HEK293T (cell line): ENCODE results near the gene LPIN1.

Experiments
- CTCF ChIA-PET: fragments of 350-600 bp; formaldehyde crosslinking; extraction: SDS; loops from one replicate; lab custom pipeline; 2021; ENCODE audit warnings: antibody characterized with exemption, inconsistent platforms; lab: Yijun Ruan, JAX
- POLR2A ChIA-PET: fragments of 350-600 bp; formaldehyde crosslinking; extraction: SDS; loops from one replicate; lab custom pipeline; 2020; ENCODE audit warnings: antibody characterized with exemption, inconsistent platforms; lab: Yijun Ruan, JAX
- DNase-seq: peaks from one replicate; pipeline ENCODE4 v3.0.0; 2012; ENCODE audit warnings: mixed read lengths; ENCODE audit errors: extremely low spot score
- ARNT ChIP-seq: fragments of 450-650 bp; IDR thresholded peaks from 2 replicates; pipeline ENCODE4 v1.6.1; 2017; ENCODE audit warnings: mild to moderate bottlenecking
- BHLHE40 ChIP-seq: fragments of 450-650 bp; IDR thresholded peaks from 2 replicates; pipeline ENCODE4 v1.6.1; 2016; ENCODE audit warnings: mild to moderate bottlenecking, moderate library complexity, borderline replicate concordance
- CTBP1 ChIP-seq: fragments of 450-650 bp; IDR thresholded peaks from 2 replicates; pipeline ENCODE4 v1.6.1; 2016; ENCODE audit warnings: borderline replicate concordance
- ELF4 ChIP-seq: fragments of 450-650 bp; IDR thresholded peaks from 2 replicates; pipeline ENCODE4 v1.6.1; 2017; ENCODE audit warnings: antibody characterized with exemption
- FOXA1 ChIP-seq: fragments of 450-650 bp; IDR thresholded peaks from 2 replicates; pipeline ENCODE4 v1.6.1; 2016; ENCODE audit warnings: mild to moderate bottlenecking
- FOXK2 ChIP-seq: fragments of 450-650 bp; IDR thresholded peaks from 2 replicates; pipeline ENCODE4 v1.6.1; 2016; ENCODE audit warnings: mild to moderate bottlenecking
- FOXM1 ChIP-seq: fragments of 450-650 bp; IDR thresholded peaks from 2 replicates; pipeline ENCODE4 v1.6.1; 2017; ENCODE audit warnings: mild to moderate bottlenecking, borderline replicate concordance
- HDGF ChIP-seq: fragments of 450-650 bp; IDR thresholded peaks from 2 replicates; pipeline ENCODE4 v1.6.1; 2017; ENCODE audit warnings: antibody characterized with exemption, borderline replicate concordance
- L3MBTL2 ChIP-seq: fragments of 450-650 bp; conservative IDR thresholded peaks from 2 replicates; pipeline ENCODE4 v1.6.1; 2016; ENCODE audit warnings: mild to moderate bottlenecking
- LEF1 ChIP-seq: fragments of 450-650 bp; IDR thresholded peaks from 2 replicates; pipeline ENCODE4 v1.6.1; 2017; ENCODE audit warnings: mild to moderate bottlenecking, borderline replicate concordance
- NFRKB ChIP-seq: fragments of 450-650 bp; IDR thresholded peaks from 2 replicates; pipeline ENCODE4 v1.6.1; 2016; ENCODE audit warnings: mild to moderate bottlenecking, moderate library complexity
- SP1 ChIP-seq: fragments of 450-650 bp; IDR thresholded peaks from 2 replicates; pipeline ENCODE4 v1.6.1; 2017
- SUZ12 ChIP-seq: fragments of 450-650 bp; IDR thresholded peaks from 2 replicates; pipeline ENCODE4 v1.6.1; 2016; ENCODE audit warnings: mild to moderate bottlenecking
- TARDBP ChIP-seq: fragments of 450-650 bp; IDR thresholded peaks from 2 replicates; pipeline ENCODE4 v1.6.1; 2016
- ZNF384 ChIP-seq: fragments of 450-650 bp; IDR thresholded peaks from 2 replicates; pipeline ENCODE4 v1.6.1; 2016
- TF ChIP-seq, protein P1 (sequence below): fragments of 450-650 bp; IDR thresholded peaks from 2 replicates; pipeline ENCODE4 v1.6.1; 2016

LPIN1 gene

DNA sequence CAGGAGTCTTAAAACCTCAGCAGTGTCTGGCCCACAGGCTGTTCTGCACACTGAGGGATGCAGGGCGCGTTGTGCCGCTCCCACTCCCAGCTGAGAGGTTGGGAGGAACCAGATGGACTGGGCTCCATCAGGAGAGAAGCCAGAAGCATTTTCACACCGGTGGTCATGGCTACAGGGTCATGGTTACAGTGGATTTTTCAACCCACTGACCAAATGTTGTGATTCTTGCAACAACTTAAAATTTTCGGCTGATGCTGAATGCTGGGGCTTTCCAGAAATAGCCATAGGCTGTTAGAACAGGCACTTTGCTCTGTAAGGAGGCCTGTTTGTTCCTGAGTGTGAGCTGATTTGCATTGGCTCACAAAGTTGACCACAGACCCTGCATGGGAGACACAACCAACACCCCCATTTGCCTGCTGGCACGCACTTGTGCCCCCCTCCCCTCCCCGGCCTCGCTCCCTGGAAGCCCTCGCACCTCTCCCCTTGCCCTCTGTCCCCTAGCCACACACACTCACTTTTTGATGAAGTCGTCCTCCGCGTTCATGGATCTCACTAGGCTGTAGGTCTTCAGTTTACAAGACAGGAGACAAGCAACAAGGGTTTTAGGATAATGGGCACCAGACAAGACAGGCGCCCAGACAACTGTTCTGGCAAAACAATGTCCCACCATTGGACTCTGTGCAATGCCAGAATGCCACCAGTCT lies 3.4 kb downstream of the LPIN1 start:
- TF ChIP-seq NFRKB, result no peak
- TF ChIP-seq LEF1, result no peak
- TF ChIP-seq FOXA1, result no peak
- TF ChIP-seq ZNF384, result no peak
- TF ChIP-seq TARDBP, result no peak
- TF ChIP-seq FOXK2, result no peak
- no peak for TF ChIP-seq ELF4
- no peak for TF ChIP-seq ARNT
- TF ChIP-seq L3MBTL2, result no peak
- DNase-seq, result no peak
- ChIA-PET CTCF (interaction anchor here (1.3 kb wide), 1 partner anchor 35 kb away, joined by 3 read pairs; no protein-coding TSS in a partner anchor), POLR2A (no interaction called here)

DNA sequence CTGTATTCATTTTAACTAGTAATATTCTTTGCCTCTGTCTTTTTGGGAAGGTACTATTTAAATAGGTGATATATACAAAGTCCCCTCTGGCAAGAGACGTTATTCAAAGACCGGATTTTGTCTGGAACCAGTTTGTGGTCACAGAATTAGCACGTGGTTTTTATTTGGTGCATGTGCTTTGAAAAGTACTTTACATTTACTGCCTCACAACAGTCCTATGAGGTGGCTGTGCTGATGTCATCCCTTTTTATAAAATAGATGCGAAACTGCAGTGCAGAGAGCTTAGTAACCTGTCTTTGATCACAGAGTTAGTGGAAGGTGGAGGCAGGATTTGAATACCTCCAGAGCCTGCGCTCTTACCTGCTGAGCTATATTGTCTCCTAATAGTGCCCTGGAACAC lies 4.0 kb downstream of the LPIN1 start:
- no peak for DNase-seq
- POLR2A ChIA-PET, result no interaction called here
- TF ChIP-seq, protein P1, sequence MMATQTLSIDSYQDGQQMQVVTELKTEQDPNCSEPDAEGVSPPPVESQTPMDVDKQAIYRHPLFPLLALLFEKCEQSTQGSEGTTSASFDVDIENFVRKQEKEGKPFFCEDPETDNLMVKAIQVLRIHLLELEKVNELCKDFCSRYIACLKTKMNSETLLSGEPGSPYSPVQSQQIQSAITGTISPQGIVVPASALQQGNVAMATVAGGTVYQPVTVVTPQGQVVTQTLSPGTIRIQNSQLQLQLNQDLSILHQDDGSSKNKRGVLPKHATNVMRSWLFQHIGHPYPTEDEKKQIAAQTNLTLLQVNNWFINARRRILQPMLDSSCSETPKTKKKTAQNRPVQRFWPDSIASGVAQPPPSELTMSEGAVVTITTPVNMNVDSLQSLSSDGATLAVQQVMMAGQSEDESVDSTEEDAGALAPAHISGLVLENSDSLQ, result no peak
- TF ChIP-seq FOXM1 (no peak), FOXK2 (no peak), SUZ12 (no peak), L3MBTL2 (peak; percentile 34; the same call in 1 of the 2 replicates)
- CTCF ChIA-PET, result interaction anchor here (1.3 kb wide), 1 partner anchor 34 kb away, joined by 3 read pairs; no protein-coding TSS in a partner anchor

DNA sequence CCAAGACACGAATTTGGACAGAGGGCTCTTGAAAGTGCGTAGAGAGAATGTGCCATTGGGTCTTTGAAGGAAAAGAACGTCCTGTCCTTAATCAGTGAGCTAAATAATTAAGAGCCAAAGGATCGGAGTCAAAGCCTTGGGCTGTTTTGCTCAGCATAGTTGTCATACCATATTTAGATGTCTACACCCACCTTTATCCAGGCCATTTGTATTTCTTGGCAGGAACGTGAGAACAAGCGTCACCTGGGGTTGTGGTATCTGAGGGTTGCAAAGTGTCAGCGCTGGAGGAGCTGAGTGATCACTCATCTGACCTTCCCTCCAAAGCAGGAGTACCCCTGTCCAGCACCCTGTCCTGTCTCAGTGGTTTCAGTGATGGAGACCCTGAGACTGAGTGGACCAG lies 4.5 kb downstream of the LPIN1 start:
- ChIA-PET CTCF (interaction anchor here (0.6 to 1.3 kb wide), 2 partner anchors 10 to 34 kb away, joined by 3 read pairs; no protein-coding TSS in a partner anchor), POLR2A (no interaction called here)
- no peak for DNase-seq
- no peak for TF ChIP-seq ELF4
- no peak for TF ChIP-seq FOXK2
- no peak for TF ChIP-seq CTBP1
- no peak for TF ChIP-seq FOXA1
- no peak for TF ChIP-seq BHLHE40
- no peak for TF ChIP-seq FOXM1
- TF ChIP-seq ZNF384, result no peak
- no peak for TF ChIP-seq LEF1
- TF ChIP-seq TARDBP, result no peak
- TF ChIP-seq, protein P1, result no peak
- TF ChIP-seq NFRKB, result no peak
- TF ChIP-seq SP1, result no peak
- no peak for TF ChIP-seq ARNT
- TF ChIP-seq L3MBTL2, result no peak
- TF ChIP-seq SUZ12, result no peak

DNA sequence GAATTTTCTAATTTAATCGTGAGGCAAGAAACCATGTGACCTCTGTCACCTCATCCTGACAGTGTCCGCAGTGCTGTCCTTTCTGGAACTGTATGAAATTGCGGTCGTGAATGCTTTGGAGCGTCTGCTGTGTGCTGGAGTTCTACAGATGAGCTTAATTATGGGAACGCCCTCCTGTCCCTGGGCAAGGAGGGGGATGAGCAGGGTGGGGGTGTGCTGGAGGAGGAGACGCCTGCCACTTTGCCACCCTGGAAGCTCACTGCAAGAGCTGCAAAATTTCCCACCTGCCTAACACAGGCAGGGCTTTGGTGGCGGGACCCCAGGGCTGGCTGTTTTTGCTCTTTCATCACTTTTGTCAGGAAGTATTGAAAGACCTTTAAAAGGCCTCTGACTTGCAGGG lies 6.5 kb downstream of the LPIN1 start:
- ChIA-PET POLR2A (interaction anchor here (2.3 kb wide), 1 partner anchor 9 kb away, joined by 10 read pairs; no protein-coding TSS in a partner anchor), CTCF (interaction anchor here (0.6 to 1.5 kb wide), 4 partner anchors 9 to 65 kb away, joined by 4 to 6 read pairs (median 4); no protein-coding TSS in a partner anchor)
- DNase-seq, result no peak
- no peak for TF ChIP-seq FOXM1
- no peak for TF ChIP-seq SP1
- TF ChIP-seq ARNT, result no peak
- TF ChIP-seq, protein P1, result no peak
- TF ChIP-seq LEF1, result no peak
- no peak for TF ChIP-seq CTBP1
- no peak for TF ChIP-seq ZNF384
- TF ChIP-seq L3MBTL2, result no peak
- no peak for TF ChIP-seq NFRKB
- no peak for TF ChIP-seq BHLHE40
- TF ChIP-seq FOXK2, result no peak
- TF ChIP-seq ELF4, result no peak

DNA sequence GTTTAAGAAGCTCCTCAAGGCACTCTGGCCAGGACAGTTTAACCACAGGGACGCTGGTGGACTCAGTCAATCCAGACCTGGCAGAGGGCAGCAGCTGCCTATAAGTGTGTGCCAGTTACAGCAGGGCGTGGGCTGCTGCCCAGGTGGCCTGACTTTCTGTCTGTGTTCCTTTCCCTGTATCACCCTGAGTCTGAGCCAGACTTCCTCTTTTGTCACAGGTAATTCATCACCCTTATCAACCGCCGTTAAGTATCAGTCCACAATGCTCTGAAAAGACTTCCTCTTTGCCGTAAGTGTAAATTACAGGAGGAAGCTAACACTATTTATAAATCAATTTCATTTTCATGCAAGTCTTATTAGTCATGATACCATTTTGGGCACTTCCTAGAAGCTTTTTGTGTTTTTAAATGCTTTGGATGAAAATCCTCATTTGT lies 7.0 kb downstream of the LPIN1 start:
- POLR2A ChIA-PET, result interaction anchor here (2.3 kb wide), 1 partner anchor 9 kb away, joined by 10 read pairs; no protein-coding TSS in a partner anchor
- CTCF ChIA-PET, result interaction anchor here (0.6 to 1.5 kb wide), 7 partner anchors 9 to 1026 kb away, joined by 3 to 6 read pairs (median 4); no protein-coding TSS in a partner anchor
- DNase-seq, result no peak
- TF ChIP-seq L3MBTL2, result no peak
- TF ChIP-seq NFRKB, result no peak
- TF ChIP-seq ELF4, result no peak
- no peak for TF ChIP-seq TARDBP
- TF ChIP-seq FOXK2, result no peak

DNA sequence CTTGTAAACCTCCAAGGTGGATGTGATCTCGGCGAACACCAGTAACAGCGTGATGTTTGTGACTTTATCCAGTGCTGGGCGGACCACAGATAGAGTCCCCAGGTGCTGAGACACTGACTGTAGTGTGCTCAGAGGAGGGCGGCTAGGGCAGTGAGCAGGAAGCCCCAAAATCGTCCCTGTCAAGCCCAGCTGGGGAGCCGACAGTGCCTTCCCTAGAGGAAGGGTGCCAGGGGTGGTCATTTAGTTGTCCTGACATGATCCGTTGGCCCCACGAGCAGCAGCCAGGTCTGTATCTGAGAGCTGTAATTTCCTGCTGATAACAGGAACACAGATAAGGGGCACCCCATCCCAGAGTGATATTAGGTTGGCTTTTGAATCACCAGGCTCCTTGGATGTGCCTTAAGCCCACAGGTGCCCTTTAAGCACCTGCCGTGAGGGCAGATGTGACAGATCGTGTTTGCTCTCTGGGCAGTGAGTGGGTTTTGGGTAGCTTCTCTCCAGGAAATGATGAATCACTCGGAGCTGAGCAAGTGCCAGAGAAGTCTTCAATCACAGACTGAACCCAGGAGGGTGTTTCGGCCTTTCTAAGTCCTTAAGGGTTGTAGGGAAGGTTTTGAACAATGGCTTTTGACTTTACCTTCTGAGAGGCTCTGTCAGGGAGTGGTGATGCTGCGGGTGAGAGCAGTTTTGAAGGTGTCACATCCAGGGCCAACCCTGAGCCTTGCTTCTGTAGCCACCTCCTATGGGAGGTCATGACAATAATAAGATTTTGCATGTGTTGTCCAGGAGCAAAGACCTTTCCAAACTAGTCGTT lies 7.7 kb downstream of the LPIN1 start:
- POLR2A ChIA-PET, result interaction anchor here (2.3 kb wide), 1 partner anchor 10 kb away, joined by 10 read pairs; no protein-coding TSS in a partner anchor
- CTCF ChIA-PET, result interaction anchor here (0.6 to 1.5 kb wide), 5 partner anchors 10 to 1027 kb away, joined by 3 to 6 read pairs (median 3); no protein-coding TSS in a partner anchor
- no peak for DNase-seq
- TF ChIP-seq L3MBTL2 (no peak), FOXA1 (no peak), FOXM1 (no peak), TARDBP (no peak), SP1 (no peak), BHLHE40 (no peak), HDGF (no peak), NFRKB (no peak), ZNF384 (no peak), FOXK2 (no peak), LEF1 (no peak), ARNT (no peak), ELF4 (no peak), CTBP1 (no peak), SUZ12 (no peak)
- TF ChIP-seq, protein P1, result no peak
